ENCODE results near the gene DNM3.
"Not testable (repeated sequence)": the region's sequence is repeated elsewhere in the genome, so short reads cannot be mapped to it uniquely, and the experiment has no call there.

Gene DNM3

DNA sequence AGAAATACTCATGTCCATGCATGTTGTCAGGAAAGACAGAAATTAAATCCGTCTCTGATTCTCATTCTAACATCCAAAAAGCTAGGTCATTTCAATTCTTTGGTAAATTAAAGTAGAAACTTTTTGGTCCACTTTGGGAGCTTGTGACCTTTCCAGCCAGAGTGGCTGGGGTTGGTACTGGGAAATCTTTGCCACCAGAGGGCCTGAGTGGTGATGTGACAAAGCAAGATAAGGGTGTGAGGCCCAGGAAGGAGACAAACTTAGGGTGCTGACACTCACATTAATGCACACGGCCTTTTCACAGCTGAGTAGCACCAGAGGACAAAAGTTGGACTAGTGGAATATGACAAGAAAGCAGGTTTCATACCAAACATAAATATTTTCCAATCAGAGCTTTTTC is 144.3 kb downstream of the DNM3 start:
- no peak for DNase-seq

DNA sequence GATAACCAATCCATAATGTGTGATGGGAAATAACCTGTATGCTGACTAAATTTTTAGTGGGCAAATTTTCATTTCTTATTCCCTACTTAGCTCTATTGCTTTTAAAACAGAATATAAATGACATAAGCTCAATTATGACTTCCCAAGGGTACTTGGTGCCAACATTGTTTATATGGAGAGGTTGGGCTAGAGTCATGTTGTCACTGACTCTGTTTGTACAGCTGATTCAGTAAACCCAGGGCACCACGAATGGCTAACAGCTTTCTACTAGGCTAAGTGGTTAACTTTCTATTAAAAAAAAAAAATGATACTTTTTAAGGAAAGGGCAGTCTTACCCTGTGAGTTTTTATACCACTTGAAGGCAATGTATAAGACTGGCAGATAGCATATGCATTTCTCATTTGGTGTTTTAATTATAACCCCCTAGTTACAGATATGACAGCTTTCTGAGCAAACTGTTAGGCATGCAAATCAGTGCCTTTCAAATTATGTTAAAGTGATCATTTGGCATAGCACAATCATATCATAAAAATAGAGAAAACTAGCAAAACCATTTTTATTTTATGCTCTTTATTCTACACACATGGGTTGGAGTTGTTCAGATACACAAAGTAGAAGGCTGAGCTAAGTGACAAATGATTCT is 147.1 kb downstream of the DNM3 start:
- no peak for DNase-seq

DNA sequence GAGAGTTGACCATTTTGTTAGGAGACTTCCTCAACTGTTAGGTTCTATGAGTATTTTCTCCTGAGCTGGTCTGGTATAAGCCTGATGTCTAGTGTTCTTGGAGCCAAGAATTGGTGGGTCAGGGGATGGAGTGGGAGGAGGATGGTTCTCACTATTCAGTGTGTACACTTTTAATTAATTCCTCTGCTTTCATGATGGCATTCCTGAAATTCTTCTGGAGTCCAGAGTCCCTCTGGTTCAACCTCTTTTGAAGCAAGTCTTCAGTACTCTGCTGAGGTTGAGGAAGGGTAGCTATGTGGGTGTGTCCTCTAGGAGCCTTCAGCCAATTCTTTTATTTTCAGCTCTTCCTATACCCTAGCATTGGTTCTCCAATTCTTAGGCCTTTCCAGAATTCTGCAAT is 149.1 kb downstream of the DNM3 start:
- no peak for DNase-seq

DNA sequence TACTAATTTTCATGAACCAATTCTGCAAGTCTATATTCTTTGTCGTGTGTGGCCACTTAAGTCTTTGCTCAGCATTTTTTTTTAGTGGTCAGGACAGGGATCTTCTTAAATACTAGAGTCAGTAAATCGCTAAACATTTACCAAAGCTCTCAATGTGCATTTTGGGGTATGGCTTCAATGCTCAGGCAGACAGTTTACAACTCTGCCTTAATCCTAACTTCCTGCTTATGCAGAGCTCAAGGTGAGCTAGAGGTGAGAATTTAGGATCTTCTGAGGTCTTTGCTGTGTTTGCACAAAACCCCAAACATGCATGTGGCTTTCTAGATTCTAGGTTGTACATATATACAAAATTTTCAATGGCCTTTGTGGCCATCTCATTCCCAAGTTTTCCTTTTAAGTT is 153.0 kb downstream of the DNM3 start:
- no peak for DNase-seq

DNA sequence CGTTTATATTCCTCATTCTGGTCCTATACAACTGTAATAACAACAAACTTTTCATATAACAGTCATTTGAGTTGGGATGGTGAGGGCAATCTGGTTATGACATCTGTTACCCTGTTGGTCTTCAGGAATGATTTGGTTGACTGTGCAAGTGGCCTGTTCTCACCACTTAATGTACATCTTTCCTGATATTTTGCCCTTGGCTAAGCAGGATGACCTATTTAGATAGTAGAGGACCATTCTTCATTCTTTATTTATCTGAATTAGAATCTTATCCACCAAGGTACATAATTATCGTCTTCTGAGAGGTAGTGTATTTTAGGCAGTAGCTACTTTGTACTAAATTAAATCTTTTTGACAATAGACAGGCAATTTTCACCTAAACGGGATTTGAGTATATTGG is 154.3 kb downstream of the DNM3 start:
- no peak for DNase-seq

DNA sequence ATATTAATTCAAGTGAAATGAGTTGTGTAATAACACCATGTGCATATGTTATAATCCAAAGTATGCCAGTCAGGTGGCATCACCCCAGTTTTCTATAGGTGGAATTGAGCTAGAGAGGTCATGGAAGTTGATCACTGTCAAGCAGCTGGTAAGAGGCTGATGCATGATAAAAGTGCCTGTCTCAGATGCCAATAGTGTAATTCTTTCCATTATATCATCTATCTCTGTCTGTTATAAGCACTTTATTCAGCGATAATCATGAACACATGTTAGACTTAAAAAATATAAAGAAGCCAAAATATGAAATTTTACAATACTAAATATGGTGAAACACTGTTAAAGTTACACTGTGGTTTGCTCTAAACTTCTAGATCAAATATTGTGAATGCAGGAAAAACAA is 156.6 kb downstream of the DNM3 start:
- DNase-seq, result no peak

DNA sequence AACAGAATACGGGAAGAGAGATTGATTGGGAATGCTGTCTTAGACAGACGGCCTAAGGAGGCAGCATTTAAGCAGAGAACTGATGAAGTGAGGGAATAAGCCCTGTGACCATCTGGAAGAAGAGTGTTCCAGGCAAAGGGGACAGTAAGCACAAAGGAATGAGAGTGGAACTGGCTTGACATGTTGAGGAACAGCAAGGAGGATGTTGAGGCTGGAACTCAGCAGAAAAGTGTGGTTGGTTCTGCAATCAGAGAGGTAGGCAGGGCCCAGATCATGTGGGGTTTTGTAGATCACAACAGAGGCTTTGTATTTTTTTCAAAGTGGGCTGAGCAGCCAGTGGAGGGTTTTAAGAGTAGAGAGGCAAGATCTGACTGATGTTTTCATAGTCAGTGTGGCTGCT is 157.4 kb downstream of the DNM3 start:
- DNase-seq, result no peak

DNA sequence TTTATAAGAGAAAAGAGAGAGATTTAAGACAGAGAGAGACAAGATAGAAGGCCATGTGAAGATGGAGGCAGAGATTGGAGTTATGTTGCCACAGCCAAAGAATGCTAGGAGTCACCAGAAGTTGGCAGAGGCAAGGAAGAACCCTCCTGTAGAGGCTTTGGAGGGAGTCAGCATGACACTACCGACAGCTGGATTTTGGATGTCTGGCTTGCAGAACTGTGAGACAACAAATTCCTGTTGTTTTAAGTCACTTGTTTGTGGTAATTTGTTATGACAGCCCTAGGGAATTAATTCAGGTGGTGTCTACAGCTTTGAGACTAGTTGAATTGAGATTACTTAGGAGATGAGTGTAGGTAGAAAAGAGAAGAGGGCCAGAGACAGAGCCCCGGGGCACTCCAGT is 158.5 kb downstream of the DNM3 start:
- DNase-seq, result no peak

DNA sequence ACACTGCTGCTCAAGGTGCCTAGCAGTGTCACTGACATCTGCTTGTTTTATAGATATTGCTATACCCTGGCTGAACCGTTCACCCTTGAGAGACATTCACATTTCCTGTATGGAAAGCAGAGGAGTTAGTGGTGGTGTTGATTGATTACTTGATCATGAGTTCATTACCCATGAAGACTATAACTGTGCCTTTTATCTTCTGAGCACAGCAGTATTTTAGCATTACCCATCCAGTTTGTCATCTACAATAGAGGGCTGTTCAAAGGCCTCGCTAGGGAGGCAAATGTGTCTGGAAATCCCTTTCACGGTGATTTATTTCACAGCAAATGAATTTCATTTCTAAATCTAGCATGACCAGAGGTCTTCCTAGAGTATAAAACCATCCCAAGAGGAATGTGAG is 160.0 kb downstream of the DNM3 start:
- no peak for DNase-seq

DNA sequence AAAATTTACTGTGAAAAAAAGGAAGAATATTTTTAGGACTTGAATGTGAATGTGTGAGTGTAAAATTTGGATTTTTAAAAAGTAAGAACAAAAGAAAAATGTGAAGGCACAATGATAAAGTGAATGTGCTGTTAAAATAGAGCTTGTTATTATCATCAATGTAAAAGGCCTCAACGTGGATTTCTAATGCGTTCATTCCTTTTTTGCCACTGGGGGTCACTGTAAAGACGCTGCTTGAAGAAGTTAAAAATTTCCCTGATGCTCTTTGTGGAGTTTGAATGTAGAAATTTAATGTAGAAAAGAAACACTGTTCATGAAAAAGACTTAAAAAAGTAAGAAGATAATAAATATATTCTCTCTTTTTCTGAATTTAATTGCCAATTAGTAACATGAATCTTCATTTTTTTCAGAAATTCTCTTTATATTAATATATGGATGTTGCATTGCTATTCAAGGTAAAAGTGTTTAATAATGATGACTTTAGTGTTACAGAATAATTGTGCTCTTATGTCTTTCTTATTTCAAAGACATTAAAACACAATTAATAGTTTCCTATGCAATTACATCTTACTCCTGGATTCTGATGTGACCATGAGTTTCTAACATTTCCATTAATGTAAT is 161.5 kb downstream of the DNM3 start:
- no peak for DNase-seq

DNA sequence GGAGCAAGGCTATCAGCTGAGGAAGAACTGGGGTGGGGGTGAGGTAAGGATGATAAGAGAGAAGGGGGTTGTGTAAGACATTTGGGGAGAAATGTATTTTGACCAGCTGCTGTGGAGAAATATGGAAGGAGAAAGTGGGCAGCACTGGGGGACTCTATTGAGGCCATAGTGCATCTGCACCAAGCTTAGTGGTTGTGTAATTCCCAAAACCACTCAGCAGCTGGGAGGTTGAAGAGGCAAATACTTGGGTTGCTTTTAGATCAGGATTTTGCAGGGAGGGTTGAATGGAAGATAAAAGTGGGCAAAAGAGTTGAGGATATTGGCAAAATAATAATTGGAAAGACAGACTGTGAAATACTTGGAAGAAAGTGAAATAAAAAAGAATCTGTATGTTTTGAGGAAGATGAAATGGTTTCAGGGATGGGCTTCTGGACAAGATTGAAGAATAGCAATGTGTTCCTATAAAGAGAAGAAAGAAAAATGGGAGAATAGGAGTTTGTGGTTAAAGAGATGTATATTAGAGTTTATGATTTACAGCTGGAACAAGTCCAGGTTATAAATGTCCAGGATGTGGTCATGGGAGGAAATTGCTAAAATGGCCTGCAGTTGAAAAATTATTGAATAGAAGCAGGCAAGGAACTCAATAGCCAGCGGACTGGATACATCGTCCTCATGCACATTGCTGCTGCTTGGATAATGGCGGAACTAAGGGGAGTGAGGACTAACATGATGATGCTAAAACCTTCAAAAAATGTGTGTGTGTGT is 162.7 kb downstream of the DNM3 start:
- DNase-seq, result no peak

DNA sequence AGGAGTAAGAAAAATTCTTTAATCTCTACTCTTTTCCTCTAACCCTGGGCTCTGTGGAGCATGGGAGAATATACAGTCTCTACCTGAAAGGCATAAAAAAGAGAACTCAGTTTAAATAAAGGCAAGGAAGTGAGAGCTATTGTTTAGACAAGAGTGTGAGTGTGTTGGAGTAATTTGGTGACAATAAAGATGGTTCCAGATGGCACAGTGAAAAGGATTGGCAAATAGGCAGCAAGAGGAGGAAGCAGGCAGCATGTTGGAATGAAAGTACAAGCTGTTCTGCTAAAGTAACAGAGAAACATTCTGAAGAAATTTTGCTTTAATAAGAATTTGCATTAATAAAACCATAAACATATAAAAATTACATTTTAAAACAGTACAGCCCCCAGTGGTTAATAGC is 163.4 kb downstream of the DNM3 start:
- DNase-seq, result no peak

DNA sequence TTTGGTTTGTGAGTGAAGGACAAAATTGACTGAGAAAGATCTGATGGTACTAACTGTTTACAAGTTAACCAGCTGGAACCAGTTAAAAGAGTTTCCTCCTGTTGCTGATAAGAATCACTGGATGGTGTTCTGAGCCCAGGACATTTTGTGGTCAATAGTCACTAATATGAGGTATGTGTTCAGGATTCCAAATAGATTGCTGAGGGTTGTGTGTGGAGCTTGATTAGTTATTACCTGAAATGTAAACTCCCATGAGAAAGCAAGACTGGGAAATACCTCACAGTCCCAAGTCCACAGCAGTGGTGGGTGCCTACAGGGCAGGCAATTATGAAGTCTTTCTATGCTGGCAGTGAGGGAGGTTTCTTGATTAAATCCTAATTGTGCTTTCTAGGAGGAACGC is 164.6 kb downstream of the DNM3 start:
- no peak for DNase-seq

DNA sequence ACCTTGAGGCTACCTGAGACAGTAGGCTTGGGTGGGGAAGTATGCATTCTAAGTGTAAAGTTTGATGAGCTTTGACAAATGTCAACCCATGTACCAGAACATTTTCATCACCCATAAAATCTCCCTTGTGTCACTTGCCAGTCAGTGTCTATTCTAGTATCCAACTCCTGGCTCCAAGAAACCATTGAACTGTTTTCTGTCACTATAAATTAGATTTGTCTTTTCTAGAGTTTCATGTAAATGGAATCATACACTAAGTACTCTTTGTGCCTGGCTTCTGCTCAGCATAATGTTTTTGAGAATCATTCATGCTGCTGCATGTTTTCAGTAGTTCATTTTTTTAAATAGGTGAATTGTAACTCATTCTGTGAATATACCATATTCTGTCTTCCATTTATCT is 165.4 kb downstream of the DNM3 start:
- no peak for DNase-seq

DNA sequence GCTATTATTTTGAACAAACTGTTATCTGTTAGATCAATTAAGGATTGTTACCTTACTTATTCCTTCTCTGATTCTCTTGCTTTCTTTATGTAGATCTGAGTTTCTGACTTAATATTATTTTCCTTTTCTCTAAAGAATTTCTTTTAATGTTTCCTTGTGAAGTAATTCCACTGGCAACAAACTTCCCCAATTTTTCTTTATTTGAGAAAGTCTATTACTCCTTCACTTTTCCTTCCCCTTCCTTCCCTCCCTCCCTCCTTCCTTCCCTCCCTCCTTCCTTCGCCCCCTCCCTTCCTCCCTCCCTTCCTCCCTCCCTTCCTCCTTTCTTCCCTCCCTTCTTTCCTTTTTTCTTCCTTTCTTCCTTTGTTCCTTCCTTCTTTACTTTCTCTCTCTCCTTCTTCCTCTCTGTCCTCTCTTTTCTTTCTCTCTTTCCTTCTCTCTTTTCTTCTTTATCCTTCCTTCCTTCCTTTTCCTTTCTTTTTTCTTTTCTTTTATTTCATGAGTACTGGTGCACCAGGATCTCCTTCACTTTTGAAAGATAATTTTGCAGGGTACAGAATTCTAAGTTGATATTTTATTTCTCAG is 177.5 kb downstream of the DNM3 start:
- DNase-seq, result no peak

DNA sequence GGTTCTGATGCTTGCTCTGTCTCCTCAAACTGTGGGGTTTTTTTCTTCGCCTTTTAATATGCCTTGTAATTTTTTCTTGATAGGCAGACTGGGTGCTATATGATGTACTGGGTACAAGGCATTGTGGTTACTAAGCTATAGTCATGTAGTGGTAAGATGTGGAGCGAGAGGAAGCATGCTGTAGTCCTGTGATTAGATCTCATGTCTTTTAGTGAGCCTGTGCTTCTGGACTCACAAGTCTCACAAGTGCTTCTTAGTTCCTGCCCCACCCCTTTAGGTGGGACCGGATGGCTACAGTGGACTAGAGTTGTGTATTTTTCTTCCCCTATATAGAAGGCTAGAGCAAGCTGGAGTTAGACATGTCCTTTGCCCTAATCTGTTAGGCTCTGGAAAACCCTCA is 178.7 kb downstream of the DNM3 start:
- no peak for DNase-seq

DNA sequence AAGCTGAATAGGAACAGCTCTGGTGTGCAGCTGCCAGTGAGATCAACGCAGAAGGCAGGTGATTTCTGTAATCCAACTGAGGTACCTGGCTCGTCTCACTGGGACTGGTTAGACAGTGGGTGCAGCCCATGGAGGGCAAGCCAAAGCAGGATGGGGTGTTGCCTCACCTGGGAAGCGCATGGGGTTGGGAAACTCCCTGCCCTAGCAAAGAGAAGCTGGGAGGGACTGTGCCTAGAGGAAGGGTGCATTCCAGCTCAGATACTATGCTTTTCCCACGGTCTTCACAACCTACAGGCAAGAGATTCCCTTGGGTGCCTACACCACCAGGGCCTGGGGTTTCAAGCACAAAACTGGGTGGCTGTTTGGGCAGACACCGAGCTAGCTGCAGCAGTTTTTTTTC is 183.2 kb downstream of the DNM3 start:
- DNase-seq, result no peak

DNA sequence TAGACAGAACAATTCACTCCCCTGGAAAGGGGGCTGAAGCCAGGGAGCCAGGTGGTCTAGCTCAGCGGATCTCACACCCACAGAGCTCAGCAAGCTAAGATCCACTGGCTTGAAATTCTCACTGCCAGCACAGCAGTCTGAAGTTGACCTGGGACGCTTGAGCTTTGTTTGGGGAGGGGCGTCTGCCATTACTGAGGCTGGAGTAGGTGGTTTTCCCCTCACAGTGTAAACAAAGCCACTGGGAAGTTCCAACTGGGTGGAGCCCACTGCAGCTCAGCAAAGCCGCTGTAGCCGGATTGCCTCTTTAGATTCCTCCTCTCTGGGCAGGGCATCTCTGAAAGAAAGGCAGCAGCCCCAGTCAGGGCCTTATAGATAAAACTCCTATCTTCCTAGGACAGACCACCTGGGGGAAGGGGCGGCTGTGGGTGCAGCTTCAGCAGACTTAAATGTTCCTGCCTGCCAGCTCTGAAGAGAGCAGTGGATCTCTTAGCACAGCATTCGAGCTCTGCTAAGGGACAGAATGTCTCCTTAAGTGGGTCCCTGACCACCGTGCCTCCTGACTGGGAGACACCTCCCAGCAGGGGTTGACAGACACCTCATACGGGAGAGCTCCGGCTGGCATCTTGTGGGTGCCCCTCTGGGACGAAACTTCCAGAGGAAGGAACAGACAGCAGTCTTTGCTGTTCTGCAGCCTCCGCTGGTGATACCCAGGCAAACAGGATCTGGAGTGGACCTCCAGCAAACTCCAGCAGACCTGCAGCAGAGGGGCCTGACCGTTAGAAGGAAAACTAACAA is 183.8 kb downstream of the DNM3 start:
- not testable (repeated sequence) for DNase-seq

DNA sequence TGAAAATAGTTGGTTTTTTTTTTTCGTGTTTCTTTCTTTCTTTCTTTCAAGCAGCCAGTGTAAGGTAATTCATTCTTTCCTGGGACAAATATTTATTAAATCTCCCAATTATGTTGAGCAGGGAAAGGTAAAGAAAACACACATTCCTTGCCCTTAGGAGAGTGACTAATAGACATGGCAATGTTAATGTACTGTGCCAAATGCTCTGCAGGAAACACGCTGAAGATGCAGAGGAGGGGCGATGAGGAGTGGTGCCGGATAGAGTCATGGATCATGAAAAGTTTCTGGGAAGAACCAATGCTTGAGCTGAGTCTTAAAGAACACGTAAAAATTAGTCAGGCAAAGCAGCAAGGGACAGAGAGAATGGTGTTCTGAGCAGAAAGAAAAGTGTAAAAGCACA is 199.2 kb downstream of the DNM3 start:
- no peak for DNase-seq

DNA sequence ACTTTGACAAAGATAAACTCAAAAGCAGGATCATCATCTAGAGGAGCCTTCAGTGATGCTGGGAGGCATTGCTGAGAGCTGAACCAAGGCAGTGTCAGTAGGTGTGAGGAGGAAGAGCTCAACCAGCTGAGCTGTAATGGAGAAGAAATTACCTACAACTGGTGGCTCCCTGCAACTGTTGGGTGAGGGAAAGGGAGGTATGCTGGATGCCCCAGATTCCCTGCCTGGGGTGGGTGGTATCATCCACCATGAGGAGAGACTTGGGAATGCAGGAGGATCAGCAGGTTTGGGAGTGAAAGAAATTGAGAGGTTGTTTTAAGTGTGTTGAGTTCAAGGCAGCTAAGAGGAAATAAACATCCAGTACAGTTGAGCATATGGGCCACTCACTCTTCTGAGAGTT is 199.8 kb downstream of the DNM3 start:
- no peak for DNase-seq

DNA sequence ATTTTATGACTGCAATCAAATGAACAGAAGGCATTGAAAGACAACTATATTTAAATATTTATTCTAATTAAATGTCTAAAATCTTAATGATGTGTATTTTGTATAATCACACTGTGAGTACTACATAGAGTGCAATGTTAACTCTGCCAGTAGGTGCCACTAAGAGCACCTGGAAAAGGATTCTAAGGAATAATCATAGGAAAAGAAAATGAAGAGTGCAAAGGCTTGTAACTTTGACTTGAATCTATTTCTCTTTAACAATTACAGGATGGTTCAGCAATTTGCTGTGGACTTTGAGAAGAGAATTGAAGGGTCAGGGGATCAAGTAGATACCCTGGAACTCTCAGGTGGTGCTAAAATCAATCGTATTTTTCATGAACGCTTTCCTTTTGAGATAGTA is 200.4 kb downstream of the DNM3 start:
- no peak for DNase-seq

DNA sequence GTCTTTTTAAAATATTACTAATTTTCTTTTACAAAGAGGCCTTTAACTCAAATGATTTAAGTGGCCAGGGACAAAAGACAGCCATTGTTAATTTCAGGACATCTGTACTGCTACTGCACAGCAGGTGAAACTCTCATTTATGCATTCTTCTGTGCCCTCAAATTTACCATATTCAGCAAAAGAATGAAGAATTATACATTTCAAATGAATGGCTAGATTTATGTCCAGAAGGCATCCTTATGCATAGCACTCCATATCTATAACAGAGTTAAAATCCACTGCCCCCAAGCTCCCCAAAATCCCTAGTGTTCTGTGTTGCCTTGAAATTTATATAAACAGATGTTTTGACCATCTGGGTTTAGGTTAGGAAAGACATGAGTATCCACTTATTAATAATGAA is 202.6 kb downstream of the DNM3 start:
- no peak for DNase-seq

DNA sequence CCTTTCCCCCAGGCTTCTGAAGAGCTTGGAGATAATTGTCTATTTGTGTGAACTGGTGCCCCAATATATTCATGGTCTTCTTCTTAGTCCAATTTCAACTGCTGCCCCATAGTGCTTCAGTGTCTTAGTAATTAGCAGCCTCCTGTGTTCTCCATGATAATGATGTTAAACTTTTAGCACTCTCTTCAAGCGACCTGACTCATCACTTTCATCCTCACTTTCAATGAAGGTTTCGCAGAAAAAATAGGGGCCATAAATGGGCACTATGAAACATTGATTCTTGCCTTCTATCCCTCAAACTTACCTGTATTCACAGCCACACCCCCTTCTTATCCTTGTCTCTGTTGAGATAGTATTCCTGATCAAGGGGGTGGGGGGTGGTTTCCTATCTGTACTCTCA is 210.6 kb downstream of the DNM3 start:
- DNase-seq, result no peak

All from NCI-H510A (cell line).